Esophagus muscularis mucosa (tissue), 4 donors: ENCODE measurements around the gene KRT86.

ENCODE experiments used
- EP300 ChIP-seq: sonication (generic); formaldehyde crosslinking; IDR thresholded peaks from one replicate; pipeline ENCODE4 v1.6.1; 2017; ENCODE audit warnings: antibody characterized with exemption
- POLR2A ChIP-seq: fragments of 450-650 bp; IDR thresholded peaks from one replicate; pipeline ENCODE4 v1.6.1; 2017; ENCODE audit warnings: antibody characterized with exemption, moderate library complexity, mild to moderate bottlenecking, low read depth
- POLR2AphosphoS5 ChIP-seq, 2 donors: sonication (generic); formaldehyde crosslinking; IDR thresholded peaks; one replicate each; pipeline ENCODE4 v1.6.1; 2017; ENCODE audit warnings: antibody characterized with exemption in 2 of 2
- TF ChIP-seq, protein P1 (sequence below), 3 experiments: fragments of 200-600 bp in 2 of 3; fragments of 450-650 bp in 1 of 3; sonication (generic) in 2 of 3; IDR thresholded peaks; one replicate each; pipeline ENCODE4 v1.5.1; 2017 to 2019; ENCODE audit warnings: antibody characterized with exemption in 3 of 3, mild to moderate bottlenecking in 2 of 3, moderate library complexity in 1 of 3

DNA sequence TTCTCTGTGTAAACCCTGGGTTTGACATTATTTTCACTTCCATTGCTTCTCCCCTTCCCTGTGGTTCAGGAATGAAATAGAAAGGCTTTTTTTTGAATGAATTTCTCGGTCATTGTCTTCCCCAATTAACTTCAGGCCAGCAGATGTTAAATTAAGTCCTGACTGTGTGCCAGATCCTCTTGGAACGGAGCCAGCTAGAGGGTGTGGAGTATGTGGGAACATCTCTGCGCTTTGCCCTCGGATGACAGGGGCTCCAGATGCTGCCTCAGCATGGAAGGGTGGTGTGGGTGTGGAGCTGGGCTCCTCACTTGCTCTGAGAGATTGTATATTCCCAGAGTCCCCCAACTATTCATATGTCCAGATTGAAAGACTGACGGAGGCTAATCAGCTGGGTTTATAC is 79.8 kb downstream of the KRT86 start:
- TF ChIP-seq, protein P1, sequence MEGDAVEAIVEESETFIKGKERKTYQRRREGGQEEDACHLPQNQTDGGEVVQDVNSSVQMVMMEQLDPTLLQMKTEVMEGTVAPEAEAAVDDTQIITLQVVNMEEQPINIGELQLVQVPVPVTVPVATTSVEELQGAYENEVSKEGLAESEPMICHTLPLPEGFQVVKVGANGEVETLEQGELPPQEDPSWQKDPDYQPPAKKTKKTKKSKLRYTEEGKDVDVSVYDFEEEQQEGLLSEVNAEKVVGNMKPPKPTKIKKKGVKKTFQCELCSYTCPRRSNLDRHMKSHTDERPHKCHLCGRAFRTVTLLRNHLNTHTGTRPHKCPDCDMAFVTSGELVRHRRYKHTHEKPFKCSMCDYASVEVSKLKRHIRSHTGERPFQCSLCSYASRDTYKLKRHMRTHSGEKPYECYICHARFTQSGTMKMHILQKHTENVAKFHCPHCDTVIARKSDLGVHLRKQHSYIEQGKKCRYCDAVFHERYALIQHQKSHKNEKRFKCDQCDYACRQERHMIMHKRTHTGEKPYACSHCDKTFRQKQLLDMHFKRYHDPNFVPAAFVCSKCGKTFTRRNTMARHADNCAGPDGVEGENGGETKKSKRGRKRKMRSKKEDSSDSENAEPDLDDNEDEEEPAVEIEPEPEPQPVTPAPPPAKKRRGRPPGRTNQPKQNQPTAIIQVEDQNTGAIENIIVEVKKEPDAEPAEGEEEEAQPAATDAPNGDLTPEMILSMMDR (IDR thresholded peaks at IDR 0.05): no peak
- no peak for TF ChIP-seq POLR2AphosphoS5 (IDR thresholded peaks at IDR 0.05)
- no peak for TF ChIP-seq POLR2A
- no peak for TF ChIP-seq EP300
